ENCODE data around the gene LAMB1. TPM values are rescaled to one million over a fixed set of nuclear protein-coding genes. Genes with fewer than 3 reads are reported as not detected.

The LAMB1 gene
- total RNA-seq, 1 experiment from 2014 or later: 431 TPM

DNA sequence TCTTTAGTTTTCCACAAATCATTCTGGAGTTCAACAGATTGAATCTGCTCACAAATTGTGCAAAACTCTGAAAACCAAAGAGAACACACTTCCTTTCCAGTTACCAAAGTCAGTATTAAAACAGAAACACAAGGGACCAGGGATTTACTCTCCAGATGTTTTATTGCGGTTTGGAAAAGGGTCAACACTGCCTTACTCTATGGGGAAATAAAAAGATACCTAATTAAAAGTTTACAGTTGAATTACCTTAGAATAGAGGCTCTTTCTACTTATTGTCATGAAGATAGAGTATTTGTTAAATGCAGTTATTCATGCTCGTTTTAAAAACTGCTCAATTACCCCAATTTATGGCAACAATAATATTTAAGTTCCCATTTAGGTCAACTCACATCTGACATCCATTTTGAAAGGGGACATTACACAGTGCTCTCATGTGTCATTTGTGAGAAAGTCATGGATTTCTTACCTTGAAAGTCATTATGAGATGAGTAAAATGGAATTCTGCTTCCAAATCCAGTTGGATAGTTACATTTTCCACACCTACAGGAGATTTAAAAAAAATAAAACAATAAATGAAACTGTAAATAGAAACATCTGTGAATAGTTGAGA, 8.4 kb downstream of the LAMB1 start:
- H3K9me3 ChIP-seq: no peaks in the 10 kb centered on the region
- Mint-ChIP-seq H3K9me3 (ENCODE audit: unreplicated experiment) (no peaks in the 10 kb centered on the region), H3K4me1 (ENCODE audit: low read depth, unreplicated experiment) (peaks cover 27% of the 10 kb centered on the region), H3K36me3 (ENCODE audit: insufficient read depth, unreplicated experiment) (peaks cover 100% of the 10 kb centered on the region), H3K4me3 (ENCODE audit: unreplicated experiment) (no peak overlapping the region), H3K27me3 (ENCODE audit: insufficient read depth, unreplicated experiment) (no peaks in the 10 kb centered on the region), H3K27ac (ENCODE audit: unreplicated experiment) (no peak overlapping the region)
- H3K4me3 ChIP-seq (ENCODE audit: low read depth, low read length): no peak overlapping the region
- peaks cover 53% of the 10 kb centered on the region for H3K4me1 ChIP-seq
- intact Hi-C loops (cut with micrococcal nuclease; ENCODE audit: unreplicated experiment): loop anchor here (1.0 kb wide), 4 partner anchors 9 to 40 kb away; partner anchors contain the start of gene LAMB1
- DNase-seq: no peak
- no peaks in the 10 kb centered on the region for H3K27me3 ChIP-seq (replicated peaks; ENCODE audit: control insufficient read depth, insufficient read depth, low read length)
- POLR2A ChIA-PET: interaction anchor here (1.4 kb wide), 1 partner anchor 41 kb away, joined by 6 read pairs; no protein-coding TSS in a partner anchor
- H3K36me3 ChIP-seq (ENCODE audit: control insufficient read depth, insufficient read depth, low read length): peaks cover 2% of the 10 kb centered on the region; the same call in 1 of the 2 replicates
- CTCF ChIA-PET: interaction anchor here (1.0 kb wide), 2 partner anchors 21 to 41 kb away, joined by 3 to 5 read pairs; no protein-coding TSS in a partner anchor
- no TSS peak for BruUV-seq (replicated peaks)
- TF ChIP-seq, protein P1, sequence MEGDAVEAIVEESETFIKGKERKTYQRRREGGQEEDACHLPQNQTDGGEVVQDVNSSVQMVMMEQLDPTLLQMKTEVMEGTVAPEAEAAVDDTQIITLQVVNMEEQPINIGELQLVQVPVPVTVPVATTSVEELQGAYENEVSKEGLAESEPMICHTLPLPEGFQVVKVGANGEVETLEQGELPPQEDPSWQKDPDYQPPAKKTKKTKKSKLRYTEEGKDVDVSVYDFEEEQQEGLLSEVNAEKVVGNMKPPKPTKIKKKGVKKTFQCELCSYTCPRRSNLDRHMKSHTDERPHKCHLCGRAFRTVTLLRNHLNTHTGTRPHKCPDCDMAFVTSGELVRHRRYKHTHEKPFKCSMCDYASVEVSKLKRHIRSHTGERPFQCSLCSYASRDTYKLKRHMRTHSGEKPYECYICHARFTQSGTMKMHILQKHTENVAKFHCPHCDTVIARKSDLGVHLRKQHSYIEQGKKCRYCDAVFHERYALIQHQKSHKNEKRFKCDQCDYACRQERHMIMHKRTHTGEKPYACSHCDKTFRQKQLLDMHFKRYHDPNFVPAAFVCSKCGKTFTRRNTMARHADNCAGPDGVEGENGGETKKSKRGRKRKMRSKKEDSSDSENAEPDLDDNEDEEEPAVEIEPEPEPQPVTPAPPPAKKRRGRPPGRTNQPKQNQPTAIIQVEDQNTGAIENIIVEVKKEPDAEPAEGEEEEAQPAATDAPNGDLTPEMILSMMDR (IDR thresholded peaks at IDR 0.05; ENCODE audit: insufficient read depth in 1 of 2, low read depth in 1 of 2, low read length in 1 of 2, severe bottlenecking in 1 of 2, unreplicated experiment in 1 of 2): no peak

DNA sequence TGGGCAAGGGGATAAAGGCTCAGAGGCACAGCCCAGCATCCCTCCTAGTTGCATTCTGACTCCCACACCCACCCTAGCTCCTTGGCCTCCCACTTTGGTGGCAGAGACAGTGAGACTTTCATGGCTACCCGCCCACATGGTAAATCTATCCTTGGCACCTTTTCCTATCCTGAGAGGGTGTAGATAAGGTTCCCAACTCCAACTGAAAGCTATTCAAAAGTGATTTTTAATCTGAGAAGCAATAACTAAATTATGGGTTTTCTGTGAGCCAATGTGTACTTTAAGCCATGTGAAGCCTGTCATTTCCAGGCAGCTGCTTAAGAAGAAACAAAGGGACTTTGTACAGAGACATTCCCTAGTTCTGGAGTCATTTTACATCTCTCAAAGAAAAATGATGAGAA, 9.1 kb downstream of the LAMB1 start:
- ChIA-PET CTCF (interaction anchor here (0.6 to 1.0 kb wide), 2 partner anchors 23 to 40 kb away, joined by 3 to 5 read pairs; no protein-coding TSS in a partner anchor), POLR2A (no interaction called here)
- no peaks in the 10 kb centered on the region for H3K27me3 ChIP-seq (replicated peaks; ENCODE audit: control insufficient read depth, insufficient read depth, low read length)
- Mint-ChIP-seq H3K36me3 (ENCODE audit: insufficient read depth, unreplicated experiment) (peaks cover 100% of the 10 kb centered on the region), H3K4me3 (ENCODE audit: unreplicated experiment) (no peak overlapping the region), H3K9me3 (ENCODE audit: unreplicated experiment) (no peaks in the 10 kb centered on the region), H3K27me3 (ENCODE audit: insufficient read depth, unreplicated experiment) (no peaks in the 10 kb centered on the region), H3K4me1 (ENCODE audit: low read depth, unreplicated experiment) (peaks cover 31% of the 10 kb centered on the region), H3K27ac (ENCODE audit: unreplicated experiment) (no peak overlapping the region)
- peaks cover 46% of the 10 kb centered on the region for H3K4me1 ChIP-seq
- peaks cover 4% of the 10 kb centered on the region for H3K36me3 ChIP-seq (ENCODE audit: control insufficient read depth, insufficient read depth, low read length)
- TF ChIP-seq, protein P1 (IDR thresholded peaks at IDR 0.05; ENCODE audit: insufficient read depth in 1 of 2, low read depth in 1 of 2, low read length in 1 of 2, severe bottlenecking in 1 of 2, unreplicated experiment in 1 of 2): no peak
- no TSS peak for BruUV-seq (replicated peaks)
- intact Hi-C loops (cut with micrococcal nuclease; ENCODE audit: unreplicated experiment): no loop called here
- no peak for DNase-seq
- H3K9me3 ChIP-seq: no peaks in the 10 kb centered on the region
- no peak overlapping the region for H3K4me3 ChIP-seq (ENCODE audit: low read depth, low read length)

DNA sequence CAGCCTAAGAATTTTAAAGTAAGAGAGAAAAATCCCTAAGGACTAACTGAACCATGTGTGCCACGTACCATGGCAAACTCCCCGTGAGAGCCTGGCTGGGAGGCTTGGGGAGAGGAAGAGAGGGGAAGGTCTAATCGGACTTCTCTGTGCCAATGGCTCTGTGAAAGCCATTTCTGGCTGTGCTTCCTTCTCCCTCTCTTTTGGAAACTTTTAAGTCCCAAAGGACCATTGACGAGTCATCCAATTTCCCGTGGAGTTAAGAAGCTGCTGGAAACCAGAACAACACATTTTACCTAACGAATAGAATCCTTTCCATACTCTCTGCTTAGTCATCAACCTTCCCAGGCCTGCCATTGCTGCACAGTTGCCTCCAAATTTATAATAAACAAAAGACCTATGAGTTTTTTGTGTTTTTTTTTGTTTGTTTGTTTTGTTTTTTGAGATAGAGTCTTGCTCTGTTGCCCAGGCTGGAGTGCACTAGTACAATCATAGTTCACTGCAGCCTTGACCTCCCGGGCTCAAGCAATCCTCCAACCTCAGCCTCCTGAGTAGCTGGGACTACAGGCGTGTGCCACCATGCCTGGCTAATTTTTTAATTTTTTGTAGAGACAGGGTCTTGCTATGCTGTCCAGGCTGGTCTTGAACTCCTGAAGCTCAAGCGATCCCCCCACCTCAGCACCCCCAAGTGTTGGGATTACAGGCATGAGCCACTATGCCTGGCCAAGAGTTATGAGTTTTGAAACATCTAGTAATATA, 13.2 kb downstream of the LAMB1 start:
- H3K27me3 ChIP-seq (replicated peaks; ENCODE audit: control insufficient read depth, insufficient read depth, low read length): no peaks in the 10 kb centered on the region
- H3K27ac Mint-ChIP-seq (ENCODE audit: unreplicated experiment): no peak overlapping the region
- BruUV-seq (replicated peaks): no TSS peak
- H3K9me3 ChIP-seq: no peaks in the 10 kb centered on the region
- H3K36me3 Mint-ChIP-seq (ENCODE audit: insufficient read depth, unreplicated experiment): peaks cover 100% of the 10 kb centered on the region
- intact Hi-C loops (cut with micrococcal nuclease; ENCODE audit: unreplicated experiment): no loop called here
- peaks cover 5% of the 10 kb centered on the region; the same call in 1 of the 2 replicates for H3K36me3 ChIP-seq (ENCODE audit: control insufficient read depth, insufficient read depth, low read length)
- peaks cover 19% of the 10 kb centered on the region for H3K4me1 Mint-ChIP-seq (ENCODE audit: low read depth, unreplicated experiment)
- H3K4me1 ChIP-seq: peaks cover 5% of the 10 kb centered on the region
- TF ChIP-seq, protein P1 (IDR thresholded peaks at IDR 0.05; ENCODE audit: insufficient read depth in 1 of 2, low read depth in 1 of 2, low read length in 1 of 2, severe bottlenecking in 1 of 2, unreplicated experiment in 1 of 2): no peak
- H3K27me3 Mint-ChIP-seq (ENCODE audit: insufficient read depth, unreplicated experiment): no peaks in the 10 kb centered on the region
- no peak overlapping the region for H3K4me3 ChIP-seq (ENCODE audit: low read depth, low read length)
- POLR2A ChIA-PET: no interaction called here
- CTCF ChIA-PET: no interaction called here
- H3K9me3 Mint-ChIP-seq (ENCODE audit: unreplicated experiment): no peaks in the 10 kb centered on the region
- no peak overlapping the region for H3K4me3 Mint-ChIP-seq (ENCODE audit: unreplicated experiment)
- no peak for DNase-seq

All from Caco-2 (cell line).